Fibroblast of lung (primary cell): ENCODE measurements around the gene ST6GALNAC4. TPM values are rescaled to one million over a fixed set of nuclear protein-coding genes. Genes with fewer than 3 reads are reported as not detected.

ENCODE experiments used
- DNase-seq, 2 donors: peaks; one replicate each; pipeline versions ENCODE4 v3.0.0 to v3.0.0-alpha.2; 2010; ENCODE audit warnings: low read depth in 2 of 2
- H2AFZ ChIP-seq: 2 replicates; pipeline ENCODE4 v1.5.1; 2012; ENCODE audit warnings: low read length, control low read depth, inconsistent platforms
- H3K27ac ChIP-seq: 2 replicates; pipeline ENCODE4 v1.5.1; 2011; ENCODE audit warnings: low read length, control low read depth; ENCODE audit not compliant: insufficient read depth
- H3K27me3 ChIP-seq: 2 replicates; pipeline ENCODE4 v1.5.1; 2011; ENCODE audit warnings: mild to moderate bottlenecking, low read length; ENCODE audit not compliant: control insufficient read depth, insufficient read depth
- H3K36me3 ChIP-seq: 2 replicates; pipeline ENCODE4 v1.5.1; 2011; ENCODE audit warnings: low read length; ENCODE audit not compliant: control insufficient read depth, insufficient read depth
- H3K4me1 ChIP-seq: 2 replicates; pipeline ENCODE4 v1.5.1; 2011; ENCODE audit warnings: low read length; ENCODE audit not compliant: control insufficient read depth, insufficient read depth; ENCODE audit errors: extremely low read depth
- H3K4me2 ChIP-seq: 2 replicates; pipeline ENCODE4 v1.5.1; 2011; ENCODE audit warnings: low read length, control low read depth; ENCODE audit not compliant: insufficient read depth; ENCODE audit errors: extremely low read depth
- H3K4me3 ChIP-seq, 4 experiments: fragments of 200-600 bp in 1 of 4; sonication (generic) in 1 of 4; replicated peaks in 1 of 4; 2 replicates each; pipeline ENCODE4 v1.5.1; 2011 to 2016; ENCODE audit warnings: low read length in 4 of 4, low read depth in 3 of 4, mild to moderate bottlenecking in 3 of 4, control low read depth in 2 of 4, inconsistent platforms in 1 of 4, mixed read lengths in 1 of 4; ENCODE audit not compliant: insufficient read depth in 1 of 4; ENCODE audit errors: control extremely low read depth in 1 of 4
- H3K79me2 ChIP-seq: 2 replicates; pipeline ENCODE4 v1.5.1; 2012; ENCODE audit warnings: mild to moderate bottlenecking, low read length, inconsistent platforms; ENCODE audit not compliant: control insufficient read depth, insufficient read depth
- H3K9ac ChIP-seq: 2 replicates; pipeline ENCODE4 v1.5.1; 2011; ENCODE audit warnings: mild to moderate bottlenecking, low read length, control low read depth; ENCODE audit not compliant: insufficient read depth
- H3K9me3 ChIP-seq: 2 replicates; pipeline ENCODE4 v1.5.1; 2012; ENCODE audit warnings: low read depth, low read length; ENCODE audit not compliant: control insufficient read depth, insufficient read depth
- H4K20me1 ChIP-seq: 2 replicates; pipeline ENCODE4 v1.5.1; 2011; ENCODE audit warnings: low read length; ENCODE audit not compliant: control insufficient read depth, insufficient read depth; ENCODE audit errors: extremely low read depth
- EZH2 ChIP-seq: IDR thresholded peaks from 2 replicates; pipeline ENCODE4 v1.5.1; 2012; ENCODE audit warnings: low read length, control low read depth, mild to moderate bottlenecking; ENCODE audit errors: missing control alignments
- polyA plus RNA-seq, 2 donors: library from polyadenylated mRNA; depleted of rRNA in 1 of 2; stranded (reverse) in 1 of 2; unstranded in 1 of 2; fragments of >200 nt; gene quantifications; 2 replicates each; pipeline ENCODE4 v1.2.1, GENCODE V29; 2011 to 2012; ENCODE audit warnings: missing spikeins in 1 of 2
- total RNA-seq: library from RNA; depleted of rRNA; stranded (reverse); fragments of >200 nt; gene quantifications from 2 replicates; pipeline ENCODE4 v1.2.1, GENCODE V29; 2014
- TF ChIP-seq, protein P1 (sequence below), 2 donors: IDR thresholded peaks in 1 of 2; conservative IDR thresholded peaks in 1 of 2; 1 replicate in 1 of 2; 2 replicates in 1 of 2; pipeline ENCODE4 v1.5.1; 2011 to 2012; ENCODE audit warnings: low read length in 2 of 2, control low read depth in 1 of 2, inconsistent platforms in 1 of 2, low read depth in 1 of 2, mild to moderate bottlenecking in 1 of 2

ST6GALNAC4 gene
- total and polyA plus RNA-seq, 2 donors (not counting 1 experiment from before 2014, with no cell fraction given) = 16.4 to 28.1 TPM

DNA sequence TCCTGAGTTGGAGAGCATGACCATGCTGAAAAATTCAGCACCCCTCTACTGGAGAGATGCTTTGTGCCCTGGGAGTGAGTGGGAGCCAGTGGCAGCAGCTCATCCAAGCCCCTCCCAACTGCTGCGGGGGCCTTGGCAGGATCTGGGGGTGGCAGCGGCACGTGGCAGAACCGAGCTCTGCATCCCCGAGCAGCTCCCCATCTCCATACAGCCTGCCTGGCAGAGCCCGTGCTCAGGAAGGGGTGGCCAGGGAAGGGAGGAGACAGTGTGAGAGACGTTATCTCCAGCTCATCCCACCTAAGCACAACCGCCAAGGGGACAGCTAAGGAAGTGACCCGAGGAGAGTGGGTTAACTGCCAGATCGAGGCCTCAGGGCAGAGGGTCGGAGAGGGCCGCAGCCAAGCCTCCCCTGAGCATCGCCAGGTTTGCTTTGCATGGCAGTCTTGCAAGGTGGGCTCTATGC lies 38.0 kb upstream of the ST6GALNAC4 start:
- Histone ChIP-seq H3K4me2 (no peak overlapping the region), H2AFZ (no peak overlapping the region), H4K20me1 (no peaks in the 10 kb centered on the region), H3K27ac (no peak overlapping the region), H3K4me1 (peaks cover 2% of the 10 kb centered on the region), H3K9me3 (no peaks in the 10 kb centered on the region), H3K79me2 (peaks cover 3% of the 10 kb centered on the region), H3K4me3 (no peak overlapping the region), H3K36me3 (no peaks in the 10 kb centered on the region), H3K27me3 (no peaks in the 10 kb centered on the region), H3K9ac (no peak overlapping the region)
- DNase-seq = no peak
- TF ChIP-seq, protein P1, sequence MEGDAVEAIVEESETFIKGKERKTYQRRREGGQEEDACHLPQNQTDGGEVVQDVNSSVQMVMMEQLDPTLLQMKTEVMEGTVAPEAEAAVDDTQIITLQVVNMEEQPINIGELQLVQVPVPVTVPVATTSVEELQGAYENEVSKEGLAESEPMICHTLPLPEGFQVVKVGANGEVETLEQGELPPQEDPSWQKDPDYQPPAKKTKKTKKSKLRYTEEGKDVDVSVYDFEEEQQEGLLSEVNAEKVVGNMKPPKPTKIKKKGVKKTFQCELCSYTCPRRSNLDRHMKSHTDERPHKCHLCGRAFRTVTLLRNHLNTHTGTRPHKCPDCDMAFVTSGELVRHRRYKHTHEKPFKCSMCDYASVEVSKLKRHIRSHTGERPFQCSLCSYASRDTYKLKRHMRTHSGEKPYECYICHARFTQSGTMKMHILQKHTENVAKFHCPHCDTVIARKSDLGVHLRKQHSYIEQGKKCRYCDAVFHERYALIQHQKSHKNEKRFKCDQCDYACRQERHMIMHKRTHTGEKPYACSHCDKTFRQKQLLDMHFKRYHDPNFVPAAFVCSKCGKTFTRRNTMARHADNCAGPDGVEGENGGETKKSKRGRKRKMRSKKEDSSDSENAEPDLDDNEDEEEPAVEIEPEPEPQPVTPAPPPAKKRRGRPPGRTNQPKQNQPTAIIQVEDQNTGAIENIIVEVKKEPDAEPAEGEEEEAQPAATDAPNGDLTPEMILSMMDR (conservative IDR thresholded peaks at IDR 0.05 in 1 of 2, IDR thresholded peaks at IDR 0.05 in 1 of 2; ENCODE audit: low read depth in 1 of 2, low read length in 2 of 2) = no peak
- TF ChIP-seq EZH2 = no peak

DNA sequence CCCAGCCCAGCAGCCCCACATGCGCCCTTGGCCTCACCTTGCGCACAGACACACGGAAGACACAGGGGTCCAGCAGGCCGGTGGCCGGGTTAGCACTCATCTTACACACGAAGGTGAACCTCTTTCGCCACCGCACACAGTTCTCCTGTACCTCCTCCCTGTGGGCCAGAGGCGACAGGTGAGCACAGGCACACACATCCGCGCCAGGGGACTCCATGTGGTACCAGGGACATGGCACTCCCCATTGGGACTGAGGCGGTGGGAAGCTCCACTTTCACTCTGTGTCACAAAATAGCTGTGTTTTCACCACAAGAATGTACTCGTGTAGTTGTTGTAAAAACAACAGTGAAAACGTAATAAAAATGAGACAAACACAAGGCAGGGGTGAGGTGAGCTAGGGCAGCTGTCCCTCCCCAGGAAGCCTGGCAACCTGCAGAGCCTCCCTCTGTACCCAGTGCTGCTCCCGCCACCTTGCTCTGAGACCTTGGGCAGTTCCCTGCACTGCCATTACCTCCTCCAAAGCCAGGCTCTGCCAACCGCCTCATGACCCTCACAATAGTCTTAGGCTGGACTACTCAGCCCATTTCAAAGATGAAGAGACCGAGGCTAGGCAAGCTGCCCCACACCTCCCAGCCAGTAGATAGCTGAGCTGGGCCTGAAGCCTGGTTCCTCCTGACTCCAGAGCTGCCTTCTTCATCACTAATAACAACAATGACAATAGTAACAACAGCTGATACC lies 37.1 kb upstream of the ST6GALNAC4 start:
- no peaks in the 10 kb centered on the region for H3K36me3 ChIP-seq
- H3K4me2 ChIP-seq = no peak overlapping the region
- no peak for DNase-seq
- peaks cover 2% of the 10 kb centered on the region for H3K4me1 ChIP-seq
- H3K9ac ChIP-seq = no peak overlapping the region
- peaks cover 3% of the 10 kb centered on the region for H3K79me2 ChIP-seq
- H3K27ac ChIP-seq = no peak overlapping the region
- no peaks in the 10 kb centered on the region for H4K20me1 ChIP-seq
- TF ChIP-seq EZH2 = no peak
- TF ChIP-seq, protein P1 (conservative IDR thresholded peaks at IDR 0.05 in 1 of 2, IDR thresholded peaks at IDR 0.05 in 1 of 2; ENCODE audit: low read depth in 1 of 2, low read length in 2 of 2) = no peak
- H3K4me3 ChIP-seq = no peak overlapping the region
- H3K27me3 ChIP-seq = no peaks in the 10 kb centered on the region
- no peaks in the 10 kb centered on the region for H3K9me3 ChIP-seq
- no peak overlapping the region for H2AFZ ChIP-seq

DNA sequence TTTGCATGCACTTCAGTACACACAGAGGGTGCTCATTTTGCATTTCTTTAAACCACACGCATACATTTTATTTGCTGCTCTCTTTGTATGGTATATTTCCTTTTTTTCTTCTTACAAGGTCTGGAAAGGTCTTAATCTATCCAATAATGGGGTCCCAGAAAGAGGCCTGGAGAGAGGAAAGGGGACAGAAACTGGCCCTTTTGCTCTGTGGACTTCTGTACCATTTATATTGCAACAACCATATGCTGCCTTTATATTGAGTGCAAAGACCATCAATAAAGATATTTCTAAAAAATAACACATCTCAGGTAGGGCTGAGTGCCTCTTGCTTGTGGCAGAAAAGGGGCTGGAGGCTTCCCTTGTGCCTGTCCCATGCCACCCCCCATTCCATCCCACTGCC lies 36.3 kb upstream of the ST6GALNAC4 start:
- H2AFZ ChIP-seq = no peak overlapping the region
- H3K36me3 ChIP-seq = no peaks in the 10 kb centered on the region
- H4K20me1 ChIP-seq = no peaks in the 10 kb centered on the region
- H3K27me3 ChIP-seq = no peaks in the 10 kb centered on the region
- peaks cover 2% of the 10 kb centered on the region for H3K4me1 ChIP-seq
- no peak overlapping the region for H3K4me2 ChIP-seq
- no peak overlapping the region for H3K4me3 ChIP-seq
- H3K79me2 ChIP-seq = peaks cover 3% of the 10 kb centered on the region
- no peaks in the 10 kb centered on the region for H3K9me3 ChIP-seq
- no peak for DNase-seq
- no peak overlapping the region for H3K27ac ChIP-seq
- TF ChIP-seq EZH2 = no peak
- TF ChIP-seq, protein P1 (conservative IDR thresholded peaks at IDR 0.05 in 1 of 2, IDR thresholded peaks at IDR 0.05 in 1 of 2; ENCODE audit: low read depth in 1 of 2, low read length in 2 of 2) = no peak
- H3K9ac ChIP-seq = no peak overlapping the region
